Lower lobe of right lung (tissue), 2 donors: Measurements from ENCODE around the gene PDE4C. TPM values are rescaled to one million over a fixed set of nuclear protein-coding genes. Genes with fewer than 3 reads are reported as not detected.

Experiments
- ATAC-seq, 2 donors: fragments of 200-7000 bp; cut with Tn5 transposase; one replicate each; pipeline ENCODE4 v1.9.1; 2020 to 2022; ENCODE audit warnings: mild to moderate bottlenecking in 2 of 2, moderate library complexity in 2 of 2
- DNase-seq: peaks from one replicate; pipeline ENCODE4 v3.0.0-alpha.2; 2020
- H3K27ac ChIP-seq: fragments of 200-600 bp; one replicate; pipeline ENCODE4 v1.8.0; 2022
- H3K27me3 ChIP-seq: fragments of 200-600 bp; one replicate; pipeline ENCODE4 v1.8.0; 2022; ENCODE audit warnings: low read depth
- H3K36me3 ChIP-seq: fragments of 200-600 bp; one replicate; pipeline ENCODE4 v1.8.0; 2022; ENCODE audit warnings: mild to moderate bottlenecking
- H3K4me1 ChIP-seq: fragments of 200-600 bp; one replicate; pipeline ENCODE4 v1.8.0; 2022
- H3K4me3 ChIP-seq: fragments of 200-600 bp; one replicate; pipeline ENCODE4 v1.8.0; 2022; ENCODE audit warnings: mild to moderate bottlenecking
- H3K9me3 ChIP-seq: fragments of 200-600 bp; one replicate; pipeline ENCODE4 v1.8.0; 2022
- intact Hi-C: fragments of 100-400 bp; cut with DNase I; formaldehyde crosslinking; loops from one replicate; pipeline ENCODE4 v1.11.0; 2022
- total RNA-seq: library from RNA; stranded (reverse); fragmentation: NEBNext Ultra II Directional; extraction: Animal tissue kit (Norgen Biotek cat#: 25700); gene quantifications from one replicate; pipeline ENCODE4 v1.2.1, GENCODE V29; 2021
- TF ChIP-seq, protein P1 (sequence below): fragments of 200-600 bp; IDR thresholded peaks from one replicate; pipeline ENCODE4 v1.8.0; 2022; ENCODE audit warnings: antibody characterized with exemption, mild to moderate bottlenecking
- donor health status: DM: no; HTN: yes; CAD: no; lungs with severe emphysema.

The PDE4C gene
- total RNA-seq, 1 donor from 2014 or later, result 9.6 TPM

DNA sequence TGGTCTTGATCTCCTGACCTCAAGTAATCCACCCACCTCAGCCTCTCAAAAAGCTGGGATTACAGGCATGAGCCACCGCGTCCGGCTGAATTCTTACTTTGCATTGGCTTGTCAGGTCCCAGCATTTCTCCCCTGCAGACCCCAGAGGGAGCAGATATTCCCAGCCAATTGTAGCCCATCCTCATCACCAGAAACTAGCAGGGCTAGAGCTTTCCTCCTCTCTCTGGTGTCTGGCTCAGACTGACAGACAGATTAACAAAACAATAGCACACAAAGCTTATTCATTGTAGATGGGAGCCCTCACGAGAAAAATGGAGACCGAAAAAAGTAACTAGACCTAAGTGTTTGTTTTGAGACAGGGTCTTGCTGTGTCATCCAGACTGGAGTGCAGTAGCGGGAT, 40.7 kb downstream of the PDE4C start:
- TF ChIP-seq, protein P1, sequence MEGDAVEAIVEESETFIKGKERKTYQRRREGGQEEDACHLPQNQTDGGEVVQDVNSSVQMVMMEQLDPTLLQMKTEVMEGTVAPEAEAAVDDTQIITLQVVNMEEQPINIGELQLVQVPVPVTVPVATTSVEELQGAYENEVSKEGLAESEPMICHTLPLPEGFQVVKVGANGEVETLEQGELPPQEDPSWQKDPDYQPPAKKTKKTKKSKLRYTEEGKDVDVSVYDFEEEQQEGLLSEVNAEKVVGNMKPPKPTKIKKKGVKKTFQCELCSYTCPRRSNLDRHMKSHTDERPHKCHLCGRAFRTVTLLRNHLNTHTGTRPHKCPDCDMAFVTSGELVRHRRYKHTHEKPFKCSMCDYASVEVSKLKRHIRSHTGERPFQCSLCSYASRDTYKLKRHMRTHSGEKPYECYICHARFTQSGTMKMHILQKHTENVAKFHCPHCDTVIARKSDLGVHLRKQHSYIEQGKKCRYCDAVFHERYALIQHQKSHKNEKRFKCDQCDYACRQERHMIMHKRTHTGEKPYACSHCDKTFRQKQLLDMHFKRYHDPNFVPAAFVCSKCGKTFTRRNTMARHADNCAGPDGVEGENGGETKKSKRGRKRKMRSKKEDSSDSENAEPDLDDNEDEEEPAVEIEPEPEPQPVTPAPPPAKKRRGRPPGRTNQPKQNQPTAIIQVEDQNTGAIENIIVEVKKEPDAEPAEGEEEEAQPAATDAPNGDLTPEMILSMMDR, result no peak
- ATAC-seq, result no peak
- H3K27ac ChIP-seq, result no peak overlapping the region

DNA sequence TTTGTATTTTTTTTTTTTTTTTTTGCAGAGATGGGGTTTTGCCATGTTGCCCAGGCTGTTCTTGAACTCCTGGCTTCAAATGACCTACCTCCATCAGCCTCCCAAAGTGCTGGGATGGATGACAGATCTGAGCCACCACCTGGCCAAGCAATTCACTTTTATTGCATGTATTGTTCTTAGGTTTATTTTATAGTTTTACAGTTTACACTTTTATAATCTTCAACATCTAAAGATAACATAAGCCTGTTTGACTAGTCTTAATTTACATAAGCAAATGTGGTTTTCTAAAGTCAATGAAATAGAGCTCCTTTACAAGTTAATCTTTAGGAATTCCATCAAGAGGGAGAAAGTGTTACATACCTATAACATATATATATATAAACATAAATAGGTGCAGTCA, 42.7 kb downstream of the PDE4C start:
- Histone ChIP-seq H3K4me3 (no peak overlapping the region), H3K27ac (no peak overlapping the region), H3K27me3 (no peaks in the 10 kb centered on the region), H3K36me3 (no peaks in the 10 kb centered on the region), H3K4me1 (no peaks in the 10 kb centered on the region), H3K9me3 (no peaks in the 10 kb centered on the region)
- TF ChIP-seq, protein P1, result no peak
- ATAC-seq, result no peak
- intact Hi-C loops, result no loop called here
- DNase-seq, result no peak

More for the DNA sequence above, 40.7 kb downstream of the PDE4C start:
- H3K36me3 ChIP-seq, result no peaks in the 10 kb centered on the region
- intact Hi-C loops, result no loop called here
- H3K4me3 ChIP-seq, result no peak overlapping the region
- no peaks in the 10 kb centered on the region for H3K4me1 ChIP-seq
- DNase-seq, result no peak
- H3K9me3 ChIP-seq, result no peaks in the 10 kb centered on the region
- no peaks in the 10 kb centered on the region for H3K27me3 ChIP-seq

DNA sequence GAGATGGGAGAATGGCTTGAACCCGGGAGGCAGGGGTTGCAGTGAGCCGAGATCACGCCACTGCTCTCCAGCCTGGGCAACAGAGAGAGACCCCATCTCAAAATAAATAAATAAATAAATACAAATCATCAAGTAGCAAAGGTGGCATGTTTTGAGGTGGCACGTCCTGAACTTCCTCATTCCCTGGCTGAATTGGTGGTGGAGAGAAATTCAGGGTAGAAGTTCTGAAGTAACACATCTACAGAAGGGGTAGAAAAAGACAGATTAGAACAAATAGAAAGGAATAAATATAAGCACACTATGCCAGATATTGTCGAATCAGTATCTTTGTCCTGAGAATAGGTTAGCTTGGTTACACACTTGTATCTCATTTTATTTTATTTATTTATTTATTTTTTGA, 46.3 kb downstream of the PDE4C start:
- TF ChIP-seq, protein P1, result no peak
- Histone ChIP-seq H3K27ac (no peak overlapping the region), H3K36me3 (peaks cover 27% of the 10 kb centered on the region), H3K27me3 (no peaks in the 10 kb centered on the region), H3K4me1 (no peaks in the 10 kb centered on the region), H3K9me3 (no peaks in the 10 kb centered on the region), H3K4me3 (no peak overlapping the region)
- DNase-seq (no peak), ATAC-seq (no peak)
- intact Hi-C loops, result no loop called here

DNA sequence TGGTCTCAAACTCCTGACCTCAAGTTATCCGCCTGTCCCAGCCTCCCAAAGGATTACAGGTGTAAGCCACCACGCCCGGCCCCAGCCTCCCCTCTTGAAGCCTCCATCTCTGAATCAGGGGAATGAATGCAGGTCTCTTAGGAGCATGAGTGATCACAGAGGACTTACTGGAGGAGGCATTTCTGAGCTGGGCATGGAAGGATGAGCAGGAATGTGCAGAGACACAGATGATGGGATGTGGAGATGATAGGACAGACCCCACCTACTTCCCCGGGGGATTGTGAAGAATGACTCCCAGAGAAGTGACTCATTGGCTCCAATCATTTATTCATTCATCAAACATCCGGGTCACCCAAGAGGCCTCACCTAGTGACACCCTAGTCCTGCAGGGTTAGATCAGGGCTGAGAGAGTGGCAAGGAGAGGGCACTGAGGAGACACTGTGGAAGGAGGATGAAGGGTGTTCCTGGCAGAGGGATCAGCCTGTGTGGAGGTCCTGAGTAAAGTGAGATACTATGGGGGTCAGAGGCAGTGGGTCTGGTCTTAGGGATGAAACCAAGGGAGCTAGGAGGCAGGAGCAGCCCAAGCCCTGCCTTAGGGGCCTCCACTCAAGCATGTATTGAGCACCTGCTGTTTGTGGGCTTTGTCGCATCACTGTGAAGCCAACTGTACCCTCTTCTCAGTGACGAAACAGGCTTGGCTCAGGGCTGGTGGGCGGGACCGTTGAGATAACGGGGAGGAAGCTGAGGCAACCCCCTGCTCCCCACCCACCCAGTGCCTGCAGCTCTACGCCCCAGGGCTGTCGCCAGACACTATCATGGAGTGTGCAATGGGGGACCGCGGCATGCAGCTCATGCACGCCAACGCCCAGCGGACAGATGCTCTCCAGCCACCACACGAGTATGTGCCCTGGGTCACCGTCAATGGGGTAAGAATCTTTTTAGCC, 49.6 kb downstream of the PDE4C start:
- DNase-seq, result no peak
- peaks cover 17% of the 10 kb centered on the region for H3K4me1 ChIP-seq
- TF ChIP-seq, protein P1, result no peak
- intact Hi-C loops, result no loop called here
- ATAC-seq, result no peak
- peaks cover 27% of the 10 kb centered on the region for H3K36me3 ChIP-seq
- no peaks in the 10 kb centered on the region for H3K27me3 ChIP-seq
- H3K4me3 ChIP-seq, result peak overlapping the region; percentile 89
- H3K9me3 ChIP-seq, result no peaks in the 10 kb centered on the region
- no peak overlapping the region for H3K27ac ChIP-seq

DNA sequence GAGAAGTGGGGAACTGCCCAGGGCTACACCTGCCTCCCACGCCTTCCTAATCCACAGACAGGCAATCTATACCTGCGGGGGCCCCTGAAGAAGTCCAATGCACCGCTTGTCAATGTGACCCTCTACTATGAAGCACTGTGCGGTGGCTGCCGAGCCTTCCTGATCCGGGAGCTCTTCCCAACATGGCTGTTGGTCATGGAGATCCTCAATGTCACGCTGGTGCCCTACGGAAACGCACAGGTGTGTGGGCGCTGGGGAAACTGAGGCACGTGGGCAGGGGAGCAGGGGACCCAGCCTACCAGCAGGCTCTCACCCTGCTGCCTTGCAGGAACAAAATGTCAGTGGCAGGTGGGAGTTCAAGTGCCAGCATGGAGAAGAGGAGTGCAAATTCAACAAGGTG, 51.3 kb downstream of the PDE4C start:
- Histone ChIP-seq H3K4me3 (peak overlapping the region; percentile 89), H3K27me3 (no peaks in the 10 kb centered on the region), H3K4me1 (peaks cover 18% of the 10 kb centered on the region), H3K27ac (no peak overlapping the region), H3K9me3 (no peaks in the 10 kb centered on the region), H3K36me3 (peaks cover 27% of the 10 kb centered on the region)
- DNase-seq (no peak), ATAC-seq (no peak)
- TF ChIP-seq, protein P1, result no peak
- intact Hi-C loops, result no loop called here

Other genes with a start within 250 kb of the PDE4C start
- gene ARRDC2, start 218.3 kb downstream of the PDE4C start, total RNA-seq, result 89.4 TPM
- gene IL12RB1, start 139.5 kb downstream of the PDE4C start, total RNA-seq, result 14.6 TPM
- gene MAST3, start 128.7 kb downstream of the PDE4C start, total RNA-seq, result 29.2 TPM
- 21.6 TPM for gene PIK3R2, start 73.3 kb downstream of the PDE4C start, total RNA-seq
- gene IFI30, start 52.6 kb downstream of the PDE4C start, total RNA-seq, result 682 TPM
- gene MPV17L2, start 33.2 kb downstream of the PDE4C start, total RNA-seq, result 6.6 TPM
- 2.7 TPM for gene RAB3A, start 22.4 kb downstream of the PDE4C start, total RNA-seq
- 4.1 TPM for gene IQCN, start 48.0 kb upstream of the PDE4C start, total RNA-seq
- gene JUND, start 55.2 kb upstream of the PDE4C start, total RNA-seq, result 150 TPM
- 72.3 TPM for gene LSM4, start 96.6 kb upstream of the PDE4C start, total RNA-seq
- gene PGPEP1, start 114.2 kb upstream of the PDE4C start, total RNA-seq, result 40.9 TPM
- gene GDF15, start 159.7 kb upstream of the PDE4C start, total RNA-seq, result 21.2 TPM
- 35.4 TPM for gene LRRC25, start 171.2 kb upstream of the PDE4C start, total RNA-seq
- 65.6 TPM for gene SSBP4, start 193.0 kb upstream of the PDE4C start, total RNA-seq
- gene ISYNA1, start 211.7 kb upstream of the PDE4C start, total RNA-seq, result 30.6 TPM